ENCODE data around the gene CDK15. TPM values are rescaled to one million over a fixed set of nuclear protein-coding genes. Genes with fewer than 3 reads are reported as not detected.

Gene CDK15
- total RNA-seq, 1 donor from 2014 or later: 0.21 TPM

- DNase-seq (ENCODE audit: low read depth): no peak
- H3K27me3 ChIP-seq (ENCODE audit: control insufficient read depth, insufficient read depth, low read length): no peaks in the 10 kb centered on the region
- H3K36me3 ChIP-seq (ENCODE audit: control insufficient read depth, insufficient read depth, low read length): no peaks in the 10 kb centered on the region
- TF ChIP-seq CTCF (IDR thresholded peaks at IDR 0.05; ENCODE audit: insufficient read depth, low read length, poor library complexity, severe bottlenecking): no peak
- no peak overlapping the region for H3K4me3 ChIP-seq (ENCODE audit: low read depth, low read length)
Observed at GRCh38 chr2:201824212-201824611, 17.9 kb downstream of the CDK15 start.

GRCh38 chr2:201827621-201828020 is 21.3 kb downstream of the CDK15 start:
- TF ChIP-seq CTCF (IDR thresholded peaks at IDR 0.05; ENCODE audit: insufficient read depth, low read length, poor library complexity, severe bottlenecking): no peak
- no peaks in the 10 kb centered on the region for H3K27me3 ChIP-seq (ENCODE audit: control insufficient read depth, insufficient read depth, low read length)
- H3K4me3 ChIP-seq (ENCODE audit: low read depth, low read length): no peak overlapping the region
- no peaks in the 10 kb centered on the region for H3K36me3 ChIP-seq (ENCODE audit: control insufficient read depth, insufficient read depth, low read length)
- no peak for DNase-seq (ENCODE audit: low read depth)

GRCh38 chr2:201828220-201828619 is 21.9 kb downstream of the CDK15 start:
- Histone ChIP-seq H3K27me3 (ENCODE audit: control insufficient read depth, insufficient read depth, low read length) (no peaks in the 10 kb centered on the region), H3K4me3 (ENCODE audit: low read depth, low read length) (no peak overlapping the region), H3K36me3 (ENCODE audit: control insufficient read depth, insufficient read depth, low read length) (no peaks in the 10 kb centered on the region)
- DNase-seq (ENCODE audit: low read depth): no peak
- no peak for TF ChIP-seq CTCF (IDR thresholded peaks at IDR 0.05; ENCODE audit: insufficient read depth, low read length, poor library complexity, severe bottlenecking)

GRCh38 chr2:201830666-201831065 is 24.3 kb downstream of the CDK15 start:
- TF ChIP-seq CTCF (IDR thresholded peaks at IDR 0.05; ENCODE audit: insufficient read depth, low read length, poor library complexity, severe bottlenecking): no peak
- no peaks in the 10 kb centered on the region for H3K36me3 ChIP-seq (ENCODE audit: control insufficient read depth, insufficient read depth, low read length)
- no peak for DNase-seq (ENCODE audit: low read depth)
- H3K4me3 ChIP-seq (ENCODE audit: low read depth, low read length): no peak overlapping the region
- no peaks in the 10 kb centered on the region for H3K27me3 ChIP-seq (ENCODE audit: control insufficient read depth, insufficient read depth, low read length)

- no peaks in the 10 kb centered on the region for H3K36me3 ChIP-seq (ENCODE audit: control insufficient read depth, insufficient read depth, low read length)
- no peaks in the 10 kb centered on the region for H3K27me3 ChIP-seq (ENCODE audit: control insufficient read depth, insufficient read depth, low read length)
- no peak for DNase-seq (ENCODE audit: low read depth)
- no peak overlapping the region for H3K4me3 ChIP-seq (ENCODE audit: low read depth, low read length)
- no peak for TF ChIP-seq CTCF (IDR thresholded peaks at IDR 0.05; ENCODE audit: insufficient read depth, low read length, poor library complexity, severe bottlenecking)
Observed at GRCh38 chr2:201831469-201831868, 25.1 kb downstream of the CDK15 start.

GRCh38 chr2:201833781-201834180 is 27.4 kb downstream of the CDK15 start:
- DNase-seq (ENCODE audit: low read depth): no peak
- TF ChIP-seq CTCF (IDR thresholded peaks at IDR 0.05; ENCODE audit: insufficient read depth, low read length, poor library complexity, severe bottlenecking): no peak
- Histone ChIP-seq H3K4me3 (ENCODE audit: low read depth, low read length) (no peak overlapping the region), H3K36me3 (ENCODE audit: control insufficient read depth, insufficient read depth, low read length) (no peaks in the 10 kb centered on the region), H3K27me3 (ENCODE audit: control insufficient read depth, insufficient read depth, low read length) (no peaks in the 10 kb centered on the region)

Data from kidney epithelial cell (primary cell).